Keratinocyte (primary cell): ENCODE results near the gene HOXC12. TPM values are rescaled to one million over a fixed set of nuclear protein-coding genes. Genes with fewer than 3 reads are reported as not detected.
A peak's percentile ranks its signal among the peaks of the same experiment; 100 is the strongest.

Experiments used
- DNase-seq: peaks from one replicate; pipeline ENCODE4 v3.0.0-alpha.2; 2011; ENCODE audit warnings: low read depth, missing footprints, low spot score
- FAIRE-seq: peaks from 2 replicates; lab custom pipeline; 2011; peaks lifted over from hg19 to GRCh38; lab: Jason Lieb, UNC
- H2AFZ ChIP-seq: 2 replicates; pipeline ENCODE4 v1.6.0; 2012; ENCODE audit warnings: low read length, control low read depth, inconsistent platforms; ENCODE audit not compliant: control insufficient read depth
- H3K27ac ChIP-seq: 2 replicates; pipeline ENCODE4 v1.5.1; 2011; ENCODE audit warnings: low read length; ENCODE audit not compliant: control insufficient read depth, insufficient read depth
- H3K27me3 ChIP-seq: 3 replicates; pipeline ENCODE4 v1.6.0; 2011; ENCODE audit warnings: low read length; ENCODE audit not compliant: control insufficient read depth, insufficient read depth; ENCODE audit errors: extremely low read depth
- H3K36me3 ChIP-seq, 2 experiments: 2 replicates in 1 of 2; 3 replicates in 1 of 2; pipeline ENCODE4 v1.5.1; 2011; ENCODE audit warnings: low read length in 2 of 2, mild to moderate bottlenecking in 1 of 2; ENCODE audit not compliant: control insufficient read depth in 2 of 2, insufficient read depth in 2 of 2; ENCODE audit errors: extremely low read depth in 1 of 2
- H3K4me1 ChIP-seq: 3 replicates; pipeline ENCODE4 v1.5.1; 2011; ENCODE audit warnings: low read length; ENCODE audit not compliant: control insufficient read depth, insufficient read depth; ENCODE audit errors: extremely low read depth
- H3K4me2 ChIP-seq: 3 replicates; pipeline ENCODE4 v1.6.0; 2011; ENCODE audit warnings: low read depth, low read length; ENCODE audit not compliant: control insufficient read depth, insufficient read depth; ENCODE audit errors: extremely low read depth
- H3K4me3 ChIP-seq, 3 experiments: fragments of 200-600 bp in 1 of 3; sonication (generic) in 1 of 3; 2 replicates in 2 of 3; 3 replicates in 1 of 3; pipeline ENCODE4 v1.5.1; 2011 to 2016; ENCODE audit warnings: low read length in 3 of 3, mild to moderate bottlenecking in 3 of 3, control low read depth in 2 of 3, inconsistent platforms in 1 of 3, low read depth in 1 of 3, mixed read lengths in 1 of 3, mixed run types in 1 of 3, moderate library complexity in 1 of 3; ENCODE audit not compliant: control insufficient read depth in 2 of 3, insufficient read depth in 2 of 3; ENCODE audit errors: extremely low read depth in 1 of 3
- H3K79me2 ChIP-seq: 2 replicates; pipeline ENCODE4 v1.6.0; 2012; ENCODE audit warnings: low read length; ENCODE audit not compliant: control insufficient read depth, insufficient read depth
- H3K9ac ChIP-seq: 3 replicates; pipeline ENCODE4 v1.6.0; 2011; ENCODE audit warnings: low read length; ENCODE audit not compliant: control insufficient read depth, insufficient read depth; ENCODE audit errors: extremely low read depth
- H3K9me1 ChIP-seq: 3 replicates; pipeline ENCODE4 v1.6.0; 2011; ENCODE audit warnings: low read length; ENCODE audit not compliant: control insufficient read depth, insufficient read depth; ENCODE audit errors: extremely low read depth
- H3K9me3 ChIP-seq: 2 replicates; pipeline ENCODE4 v1.5.1; 2012; ENCODE audit warnings: low read depth, low read length; ENCODE audit not compliant: control insufficient read depth
- H4K20me1 ChIP-seq: 3 replicates; pipeline ENCODE4 v1.6.0; 2011; ENCODE audit warnings: low read length; ENCODE audit not compliant: control insufficient read depth, insufficient read depth; ENCODE audit errors: extremely low read depth
- CTCF ChIP-seq, 3 experiments: IDR thresholded peaks in 1 of 3; conservative IDR thresholded peaks in 1 of 3; optimal IDR thresholded peaks in 1 of 3; 2 replicates in 2 of 3; 3 replicates in 1 of 3; pipeline versions ENCODE3 to v1.5.1; 2011; ENCODE audit warnings: low read length in 3 of 3, mild to moderate bottlenecking in 3 of 3, moderate library complexity in 2 of 3, control low read depth in 1 of 3, inconsistent platforms in 1 of 3; ENCODE audit not compliant: insufficient read depth in 2 of 3; ENCODE audit errors: extremely low read depth in 1 of 3
- EZH2 ChIP-seq: IDR thresholded peaks from one replicate; pipeline ENCODE4 v1.6.1; 2012; ENCODE audit warnings: inconsistent platforms, mild to moderate bottlenecking, low read length, moderate library complexity
- dilution Hi-C: fragments of 300-500 bp; cut with MboI; formaldehyde crosslinking; loops from one replicate; pipeline ENCODE4 v1.7.0; 2020; ENCODE audit warnings: low sequenced_read_pairs; ENCODE audit not compliant: extremely low pct_ligation_motif_present
- polyA plus RNA-seq, 5 experiments: library from polyadenylated mRNA; depleted of rRNA in 3 of 5; stranded (reverse) in 3 of 5; stranded (forward) in 1 of 5; unstranded in 1 of 5; fragments of >200 nt; gene quantifications; 1 replicate in 1 of 5; 2 replicates in 3 of 5; 3 replicates in 1 of 5; pipeline versions ENCODE4 v1.2.1 to v1.2.3, GENCODE V29; 2011 to 2012; ENCODE audit warnings: missing spikeins in 2 of 5, low read depth in 1 of 5, low replicate concordance in 1 of 5

HOXC12 gene
- polyA plus RNA-seq, 1 donor (not counting 4 experiments of a cell fraction or from before 2014, with no cell fraction given), result 0.47 TPM

GRCh38 chr12:53939141-53940108, 15.3 kb upstream of the HOXC12 start:
- no peaks in the 10 kb centered on the region for H4K20me1 ChIP-seq
- no peaks in the 10 kb centered on the region for H3K9me3 ChIP-seq
- no peak for TF ChIP-seq EZH2
- dilution Hi-C loops, result loop anchor here (25.0 kb wide), 1 partner anchor 177 kb away; the partner anchor contains the start of gene CISTR
- H3K4me1 ChIP-seq, result peaks cover 18% of the 10 kb centered on the region
- peak overlapping the region; percentile 79 for H3K9ac ChIP-seq
- peak overlapping the region; percentile 70 to 93 (median 85) for H3K4me3 ChIP-seq
- peak overlapping the region; percentile 31 for H3K27ac ChIP-seq
- H3K79me2 ChIP-seq, result peaks cover 20% of the 10 kb centered on the region
- peak overlapping the region; percentile 85 for H2AFZ ChIP-seq
- H3K9me1 ChIP-seq, result peaks cover 3% of the 10 kb centered on the region
- H3K36me3 ChIP-seq, result no peaks in the 10 kb centered on the region
- DNase-seq, result peak; percentile 36
- FAIRE-seq, result no peak
- peaks cover 16% of the 10 kb centered on the region for H3K27me3 ChIP-seq
- H3K4me2 ChIP-seq, result peak overlapping the region; percentile 96

- peak overlapping the region; percentile 12 for H2AFZ ChIP-seq
- H3K4me3 ChIP-seq, result peak overlapping the region; percentile 70 to 93 (median 85)
- TF ChIP-seq CTCF (optimal IDR thresholded peaks at IDR 0.05 in 1 of 3, IDR thresholded peaks at IDR 0.05 in 1 of 3, conservative IDR thresholded peaks at IDR 0.05 in 1 of 3; ENCODE audit: extremely low read depth in 1 of 3, insufficient read depth in 2 of 3, low read length in 3 of 3) (no peak), EZH2 (no peak)
- peak overlapping the region; percentile 96 for H3K4me2 ChIP-seq
- peak; percentile 26 for FAIRE-seq
- H3K9me3 ChIP-seq, result no peaks in the 10 kb centered on the region
- H4K20me1 ChIP-seq, result no peaks in the 10 kb centered on the region
- H3K4me1 ChIP-seq, result peaks cover 18% of the 10 kb centered on the region
- DNase-seq, result no peak
- peak overlapping the region; percentile 79 for H3K9ac ChIP-seq
- H3K27me3 ChIP-seq, result peaks cover 7% of the 10 kb centered on the region
- H3K9me1 ChIP-seq, result peaks cover 3% of the 10 kb centered on the region
- no peak overlapping the region for H3K27ac ChIP-seq
- dilution Hi-C loops, result loop anchor here (25.0 kb wide), 1 partner anchor 178 kb away; the partner anchor contains the start of gene CISTR
- H3K79me2 ChIP-seq, result peaks cover 20% of the 10 kb centered on the region
- H3K36me3 ChIP-seq, result peaks cover 3 to 6% of the 10 kb centered on the region in 2 experiments
Observed at GRCh38 chr12:53940443-53941014, 14.2 kb upstream of the HOXC12 start.
